Stimulated activated CD4-positive, alpha-beta T cell treated with anti-CD3 and anti-CD28 coated beads, Interleukin-4, amount 100 ng/mL, for 4 hours (primary cell): ENCODE measurements around the gene NUP188.
"Not testable (repeated sequence)": the region's sequence is repeated elsewhere in the genome, so short reads cannot be mapped to it uniquely, and the experiment has no call there.

Source experiments
- DNase-seq, 2 experiments: peaks; one replicate each; pipeline ENCODE4 v3.0.0-alpha.2; 2020

The NUP188 gene

DNA sequence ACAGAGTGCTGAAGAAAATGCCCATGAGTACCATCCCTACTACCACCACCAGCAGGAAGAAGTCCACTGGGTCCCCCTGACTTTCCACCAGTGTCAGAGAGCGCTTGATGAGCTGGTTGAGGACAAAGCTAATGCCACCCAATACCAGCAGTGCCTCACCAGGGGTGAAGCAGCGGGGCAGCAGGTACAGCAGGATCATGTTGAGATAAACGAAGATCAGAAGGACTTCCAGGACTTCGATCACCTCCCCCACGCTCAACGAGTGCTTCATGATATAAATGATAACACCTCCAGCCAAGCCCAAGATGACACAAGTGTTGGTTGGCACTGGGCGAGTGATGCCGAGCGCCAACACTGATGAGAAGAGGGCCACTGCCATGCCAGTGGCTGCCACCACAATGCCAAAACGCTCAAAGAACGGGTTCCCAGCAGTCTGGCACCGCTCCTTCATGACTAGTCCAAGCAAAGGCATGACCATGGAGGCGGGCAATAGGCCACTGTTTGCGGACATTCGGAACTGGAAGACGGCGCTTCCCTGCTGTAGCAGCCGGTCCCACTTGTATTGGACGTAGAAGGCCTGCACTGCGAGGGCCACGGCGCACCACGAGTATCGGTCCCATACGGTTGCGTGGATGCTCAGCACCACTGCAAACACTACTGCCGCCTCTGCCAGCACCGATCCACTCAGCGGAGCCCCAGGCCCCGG, 775 bp upstream of the NUP188 start:
- DNase-seq = peak in 1 of 2 experiments; percentile 2

DNA sequence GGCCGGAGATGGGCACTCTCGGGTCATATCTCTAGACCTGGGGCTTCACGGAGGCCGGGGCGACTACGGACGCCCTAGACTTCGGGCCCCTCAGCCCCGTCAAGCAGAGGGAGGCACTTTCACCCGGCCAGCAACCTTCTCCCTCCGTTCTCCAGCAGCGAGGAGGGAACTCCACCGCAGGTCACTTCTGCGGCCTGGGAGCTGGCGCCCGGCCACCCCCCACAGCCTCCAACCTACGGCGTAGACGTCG, 297 bp upstream of the NUP188 start:
- DNase-seq = no peak

DNA sequence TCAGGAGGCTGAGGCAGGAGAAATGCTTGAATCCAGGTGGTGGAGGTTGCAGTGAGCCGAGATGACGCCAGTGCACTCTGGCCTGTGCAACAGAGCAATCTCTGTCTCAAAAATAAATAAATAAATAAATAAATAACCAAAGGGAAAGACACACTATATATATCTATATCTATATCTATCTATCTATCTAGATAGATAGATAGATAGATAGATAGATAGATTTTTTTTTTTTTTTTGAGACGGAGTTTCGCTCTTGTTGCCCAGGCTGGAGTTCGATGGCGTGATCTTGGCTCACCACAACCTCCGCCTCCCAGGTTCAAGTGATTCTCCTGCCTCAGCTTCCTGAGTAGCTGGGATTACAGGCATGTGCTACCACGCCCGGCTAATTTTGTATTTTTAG, 13.9 kb downstream of the NUP188 start:
- DNase-seq = not testable (repeated sequence)

DNA sequence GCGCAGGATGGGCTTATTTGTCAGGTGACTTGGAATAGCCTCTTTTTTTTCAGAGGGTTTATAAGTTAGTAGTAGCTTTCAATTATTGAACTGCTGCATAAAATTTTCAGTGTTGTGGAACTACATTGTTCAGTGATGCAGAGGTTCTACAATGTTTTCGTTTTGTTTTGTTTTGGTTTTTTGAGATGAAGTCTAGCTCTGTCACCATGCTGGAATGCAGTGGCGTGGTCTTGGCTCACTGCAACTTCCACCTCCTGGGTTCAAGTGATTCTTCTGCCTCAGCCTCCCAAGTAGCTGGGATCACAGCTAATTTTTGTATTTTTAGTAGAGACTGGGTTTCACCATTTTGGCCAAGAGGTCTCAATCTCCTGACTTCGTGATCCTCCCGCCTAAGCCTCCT, 22.0 kb downstream of the NUP188 start:
- no peak for DNase-seq

DNA sequence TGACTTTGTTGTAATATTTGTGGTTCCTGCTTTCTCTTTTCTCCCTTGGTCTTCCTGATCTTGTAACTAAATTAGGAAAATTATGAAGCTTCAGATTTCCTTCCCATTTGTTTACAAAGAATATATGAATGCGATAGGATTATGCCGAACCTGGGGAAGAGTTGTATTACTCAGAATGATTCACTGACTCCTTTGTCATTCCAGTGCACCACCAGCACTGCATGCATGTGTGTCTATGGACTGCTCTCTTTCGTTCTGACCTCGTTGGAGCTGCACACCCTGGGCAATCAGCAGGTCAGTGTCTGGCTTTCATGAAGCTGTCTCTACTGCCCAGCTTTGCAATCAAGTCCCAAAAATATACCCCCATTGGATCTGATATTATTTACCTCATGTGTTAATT, 25.5 kb downstream of the NUP188 start:
- no peak for DNase-seq

DNA sequence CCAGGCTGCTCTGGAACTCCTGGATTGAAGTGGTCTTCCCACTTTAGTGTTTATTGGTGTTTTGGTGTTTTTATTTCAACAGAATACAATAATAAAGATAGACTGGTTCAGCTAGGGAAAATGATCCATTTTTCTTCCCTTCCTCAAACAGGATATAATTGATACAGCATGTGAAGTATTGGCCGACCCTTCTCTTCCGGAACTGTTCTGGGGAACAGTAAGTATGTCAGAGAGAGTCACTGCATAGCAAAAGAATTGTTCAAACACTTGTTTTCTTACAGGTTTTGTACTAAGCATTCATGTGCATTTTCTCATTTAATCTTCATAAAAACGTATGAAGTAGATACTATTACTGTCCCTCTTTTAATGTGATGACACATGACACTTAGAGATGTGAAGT, 31.6 kb downstream of the NUP188 start:
- DNase-seq = no peak

DNA sequence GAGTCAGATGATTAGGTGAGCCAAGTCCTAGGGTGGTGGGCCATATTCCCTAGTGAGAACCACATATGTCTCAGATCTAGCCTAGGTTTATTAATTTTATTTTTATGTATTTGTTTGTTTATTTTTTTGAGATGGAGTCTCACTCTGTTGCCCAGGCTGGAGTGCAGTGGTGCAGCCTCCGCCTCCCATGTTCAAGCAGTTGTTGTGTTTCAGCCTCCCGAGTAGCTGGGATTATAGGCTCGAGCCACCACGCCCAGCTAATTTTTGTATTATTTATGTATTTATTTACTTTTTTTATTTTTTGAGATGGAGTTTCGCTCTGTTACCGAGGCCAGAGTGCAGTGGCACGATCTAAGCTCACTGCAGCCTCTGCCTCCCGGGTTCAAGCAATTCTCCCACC, 36.0 kb downstream of the NUP188 start:
- DNase-seq = no peak

DNA sequence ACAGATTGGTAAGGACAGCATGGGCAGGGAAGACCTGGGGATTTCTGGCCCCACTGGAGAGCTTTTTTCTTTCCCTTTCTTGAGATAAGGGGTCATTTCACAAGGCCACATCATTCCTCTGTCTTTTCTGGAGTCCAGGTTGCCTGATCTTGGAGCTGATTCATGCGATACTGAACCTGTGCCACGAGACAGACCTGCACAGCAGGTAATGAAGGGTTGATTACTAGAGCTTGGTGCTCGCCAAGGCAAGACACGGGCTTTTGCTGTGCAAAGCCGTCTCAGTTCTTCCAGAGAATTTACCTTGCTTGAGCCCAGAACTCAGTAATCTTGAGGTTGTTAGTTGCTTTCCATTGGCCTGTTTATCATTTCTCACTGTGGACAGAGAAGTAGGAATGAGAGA, 39.2 kb downstream of the NUP188 start:
- no peak for DNase-seq

DNA sequence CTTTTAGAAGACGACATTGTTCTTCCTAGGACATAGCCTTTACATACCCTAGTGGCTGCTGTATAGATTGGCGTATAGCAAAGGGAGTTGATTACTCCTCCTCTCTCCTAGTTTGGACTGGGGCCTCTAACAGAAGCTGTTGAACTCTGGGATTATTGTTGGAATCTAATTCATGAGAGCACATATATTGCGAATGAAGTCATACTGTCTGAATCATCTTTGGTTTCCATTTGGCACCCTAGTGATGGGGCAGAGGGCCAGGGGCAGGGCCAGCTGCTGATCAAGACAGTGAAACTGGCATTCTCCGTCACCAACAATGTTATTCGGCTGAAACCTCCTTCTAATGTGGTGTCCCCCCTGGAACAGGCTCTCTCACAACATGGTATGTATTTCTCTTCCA, 40.3 kb downstream of the NUP188 start:
- DNase-seq = no peak

DNA sequence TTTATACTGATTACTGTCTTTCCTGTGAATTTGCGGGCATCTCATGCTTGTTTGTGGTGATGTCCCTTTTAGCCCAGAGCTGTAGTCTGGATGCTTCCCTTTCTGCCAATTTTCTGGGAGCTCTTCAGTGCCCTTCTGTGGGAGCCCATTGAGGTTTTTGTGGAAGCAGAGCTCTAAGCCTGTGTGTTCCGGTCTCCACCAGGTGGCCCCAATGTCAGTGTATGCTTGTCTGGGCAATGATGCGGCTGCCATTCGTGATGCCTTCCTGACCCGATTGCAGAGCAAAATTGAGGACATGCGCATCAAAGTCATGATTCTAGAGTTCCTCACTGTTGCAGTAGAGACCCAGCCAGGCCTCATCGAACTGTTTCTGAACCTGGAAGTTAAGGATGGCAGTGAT, 45.5 kb downstream of the NUP188 start:
- DNase-seq = no peak

DNA sequence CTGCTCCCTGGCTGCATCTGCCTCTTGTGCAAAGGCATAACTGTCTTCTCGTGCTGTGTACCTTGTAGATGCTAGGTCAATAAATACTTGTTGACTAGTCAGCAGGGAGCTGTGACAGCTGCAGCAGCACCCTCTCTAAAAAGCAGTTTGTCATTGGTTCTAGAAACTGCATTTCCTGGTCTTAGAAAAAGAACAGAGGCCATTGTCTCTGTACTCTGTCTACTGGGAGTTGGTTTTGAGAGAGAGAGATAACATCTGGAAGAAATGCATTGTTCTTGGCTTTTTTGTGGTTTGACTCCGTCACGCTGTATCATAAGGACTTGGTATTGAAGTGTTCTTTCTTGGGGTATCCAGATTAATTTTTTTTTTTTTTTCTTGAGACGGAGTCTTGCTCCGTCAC, 48.3 kb downstream of the NUP188 start:
- DNase-seq = no peak

DNA sequence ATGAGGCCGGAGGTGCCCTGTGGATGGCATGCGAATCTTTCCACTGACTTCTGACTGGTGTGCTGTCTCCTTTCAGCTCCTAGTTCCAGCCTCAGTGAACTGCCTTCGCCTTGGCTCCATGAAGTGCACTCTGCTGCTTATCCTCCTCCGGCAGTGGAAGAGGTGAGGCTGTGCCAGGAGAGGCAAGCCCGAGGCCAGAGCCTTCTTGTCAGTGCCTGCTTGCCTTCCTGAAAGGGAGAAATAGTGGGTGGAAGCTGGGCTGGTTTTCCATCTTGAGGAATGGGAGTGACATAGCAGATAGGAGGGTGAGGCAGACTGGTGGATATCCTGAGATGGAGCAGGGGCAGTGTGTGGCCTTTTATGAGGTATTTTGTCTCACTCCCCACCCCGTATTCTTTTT, 51.0 kb downstream of the NUP188 start:
- no peak for DNase-seq

DNA sequence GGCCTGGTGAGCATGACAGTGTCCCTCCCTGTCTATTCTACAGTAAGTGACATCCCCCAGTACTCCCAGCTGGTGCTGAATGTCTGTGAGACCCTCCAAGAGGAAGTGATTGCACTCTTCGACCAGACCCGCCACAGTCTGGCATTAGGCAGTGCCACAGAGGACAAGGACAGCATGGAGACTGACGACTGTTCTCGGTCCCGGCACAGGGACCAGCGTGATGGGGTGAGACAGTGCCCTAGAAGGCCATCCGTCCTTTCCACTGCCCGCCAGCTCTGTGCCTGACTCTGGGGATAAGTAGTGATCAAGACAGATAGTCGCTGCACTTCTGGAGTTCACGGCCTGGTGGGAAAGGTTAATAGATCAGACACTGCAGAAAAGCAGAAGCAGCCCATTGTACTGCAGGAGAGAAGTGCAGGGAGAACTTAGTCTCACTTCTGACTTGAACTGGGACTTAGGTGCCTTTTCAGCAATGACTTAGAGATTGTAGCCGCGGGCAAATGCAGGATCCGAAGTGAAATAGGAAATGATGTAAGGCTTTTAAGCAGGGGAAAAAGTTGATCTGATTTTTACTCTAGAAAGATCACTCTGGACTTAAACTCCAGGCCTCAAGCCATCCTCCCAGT, 52.2 kb downstream of the NUP188 start:
- DNase-seq = no peak

DNA sequence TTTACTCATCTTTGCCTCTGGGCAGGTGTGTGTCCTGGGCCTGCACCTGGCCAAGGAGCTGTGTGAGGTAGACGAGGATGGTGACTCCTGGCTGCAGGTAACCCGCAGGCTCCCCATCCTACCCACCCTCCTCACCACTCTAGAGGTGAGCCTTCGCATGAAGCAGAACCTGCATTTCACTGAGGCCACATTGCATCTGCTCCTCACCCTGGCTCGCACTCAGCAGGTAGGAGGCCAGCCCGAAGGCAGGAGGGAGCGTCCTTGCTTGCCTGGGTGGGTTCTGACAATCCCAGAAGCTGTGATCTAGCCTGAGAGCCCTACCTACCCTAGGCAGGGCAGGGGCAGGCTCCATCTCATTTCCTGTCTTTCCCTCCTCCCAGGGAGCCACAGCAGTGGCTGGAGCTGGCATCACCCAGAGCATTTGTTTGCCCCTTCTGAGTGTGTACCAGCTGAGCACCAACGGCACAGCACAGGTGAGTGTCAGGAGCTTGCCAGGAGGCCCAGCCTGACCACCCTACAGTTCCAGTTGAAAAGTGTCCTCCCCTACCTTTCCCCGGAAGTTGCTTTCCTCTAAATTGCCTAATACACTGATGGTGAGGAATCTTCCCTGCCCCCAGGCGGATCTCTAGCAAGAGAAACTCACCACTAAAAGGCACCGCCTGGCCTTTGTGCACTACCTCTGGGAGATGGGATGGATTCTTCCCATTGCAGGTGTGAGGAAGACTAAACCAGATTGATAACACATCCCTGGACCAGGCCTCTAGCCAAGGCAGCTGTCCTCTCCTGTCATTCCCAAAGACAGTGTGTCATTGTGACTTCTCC, 54.2 kb downstream of the NUP188 start:
- no peak for DNase-seq

DNA sequence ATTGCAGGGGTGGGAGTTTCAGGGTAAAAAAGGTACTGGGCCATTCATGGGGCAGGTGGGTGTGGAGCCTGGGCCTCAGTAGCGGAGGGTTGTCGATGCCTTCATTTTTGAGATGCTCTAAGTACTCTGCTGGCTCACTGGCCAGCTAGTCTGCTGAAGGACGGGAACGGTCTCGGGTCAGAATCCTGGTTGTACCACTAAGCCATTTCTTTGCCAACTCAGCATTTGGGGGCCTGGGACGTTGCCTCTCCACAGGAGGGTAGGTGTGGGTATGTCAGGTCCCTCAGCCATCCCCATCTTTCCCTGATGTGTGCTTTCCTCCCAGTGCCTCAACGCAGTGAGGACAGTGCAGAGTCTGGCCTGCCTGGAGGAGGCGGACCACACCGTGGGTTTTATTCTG, 55.5 kb downstream of the NUP188 start:
- no peak for DNase-seq

DNA sequence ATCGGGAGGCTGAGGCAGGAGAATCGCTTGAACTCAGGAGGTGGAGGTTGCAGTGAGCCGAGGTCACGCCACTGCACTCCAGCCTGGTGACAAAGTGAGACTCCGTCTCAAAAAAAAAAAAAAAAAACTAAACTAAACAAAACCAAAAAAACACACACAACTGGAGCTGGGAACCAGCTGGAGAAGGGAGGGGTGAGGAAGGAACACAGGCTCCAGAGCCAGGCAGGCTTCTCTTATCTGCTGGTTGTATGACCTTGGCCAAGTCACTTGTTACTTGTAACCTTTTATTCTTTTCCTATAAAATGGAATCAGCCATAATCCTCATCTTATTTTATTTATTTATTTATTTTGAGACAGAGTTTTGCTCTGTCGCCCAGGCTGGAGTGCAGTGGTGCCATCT, 56.7 kb downstream of the NUP188 start:
- DNase-seq = not testable (repeated sequence)

DNA sequence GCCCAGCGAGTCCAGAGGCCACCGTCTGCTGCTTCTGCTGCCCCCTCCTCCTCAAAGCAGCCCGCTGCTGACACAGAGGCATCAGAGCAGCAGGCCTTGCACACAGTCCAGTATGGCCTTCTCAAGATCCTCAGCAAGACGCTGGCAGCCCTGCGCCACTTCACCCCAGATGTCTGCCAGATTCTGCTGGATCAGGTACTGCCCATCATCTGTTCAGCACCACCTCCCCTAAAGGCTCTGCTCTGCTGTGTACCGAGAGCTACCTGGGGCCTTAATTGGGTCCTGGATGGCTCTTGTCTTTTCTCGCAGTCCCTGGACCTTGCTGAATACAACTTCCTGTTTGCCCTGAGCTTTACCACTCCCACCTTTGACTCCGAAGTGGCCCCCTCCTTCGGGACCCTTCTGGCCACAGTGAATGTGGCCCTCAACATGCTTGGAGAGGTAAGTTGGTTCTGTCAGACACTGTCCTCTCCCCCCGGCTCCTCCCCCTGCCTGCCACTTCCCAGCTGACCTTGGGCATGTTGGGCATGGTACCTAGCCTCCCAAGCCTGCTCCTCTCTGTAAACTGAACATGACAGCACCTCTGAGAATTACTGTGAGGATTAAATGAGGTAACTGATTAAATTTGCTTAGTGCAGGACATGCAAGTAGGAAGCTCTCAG, 58.0 kb downstream of the NUP188 start:
- no peak for DNase-seq

DNA sequence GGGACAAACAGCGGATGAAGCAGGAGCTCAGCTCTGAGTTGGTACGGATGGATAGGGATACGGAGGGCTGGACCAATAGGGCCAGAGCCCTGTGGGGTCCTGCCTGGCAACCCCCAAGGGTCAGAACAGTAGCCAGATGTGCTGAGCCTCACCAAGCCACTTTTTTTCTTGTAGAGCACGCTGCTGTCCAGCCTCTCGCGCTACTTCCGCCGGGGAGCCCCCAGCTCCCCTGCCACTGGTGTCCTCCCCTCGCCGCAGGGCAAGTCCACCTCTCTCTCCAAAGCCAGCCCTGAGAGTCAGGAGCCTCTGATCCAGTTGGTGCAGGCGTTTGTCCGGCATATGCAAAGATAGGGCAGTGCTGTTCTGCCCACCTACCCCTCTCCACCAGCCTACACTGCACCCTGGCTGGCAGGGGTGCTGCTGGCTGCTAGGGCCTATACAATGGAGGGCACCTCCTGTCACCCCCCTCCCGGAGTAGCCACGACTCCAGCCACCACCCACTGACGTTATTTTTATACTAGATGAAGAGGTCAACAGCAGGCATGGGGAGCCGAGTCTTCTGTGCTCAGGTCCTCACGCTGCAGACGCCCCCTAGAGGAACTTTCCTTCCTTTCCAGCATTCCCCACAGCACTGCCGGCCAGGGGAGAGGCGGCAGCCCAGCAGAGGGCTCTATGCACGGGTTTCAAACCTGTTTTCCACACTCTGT, 59.0 kb downstream of the NUP188 start:
- DNase-seq = peak; percentile 36

DNA sequence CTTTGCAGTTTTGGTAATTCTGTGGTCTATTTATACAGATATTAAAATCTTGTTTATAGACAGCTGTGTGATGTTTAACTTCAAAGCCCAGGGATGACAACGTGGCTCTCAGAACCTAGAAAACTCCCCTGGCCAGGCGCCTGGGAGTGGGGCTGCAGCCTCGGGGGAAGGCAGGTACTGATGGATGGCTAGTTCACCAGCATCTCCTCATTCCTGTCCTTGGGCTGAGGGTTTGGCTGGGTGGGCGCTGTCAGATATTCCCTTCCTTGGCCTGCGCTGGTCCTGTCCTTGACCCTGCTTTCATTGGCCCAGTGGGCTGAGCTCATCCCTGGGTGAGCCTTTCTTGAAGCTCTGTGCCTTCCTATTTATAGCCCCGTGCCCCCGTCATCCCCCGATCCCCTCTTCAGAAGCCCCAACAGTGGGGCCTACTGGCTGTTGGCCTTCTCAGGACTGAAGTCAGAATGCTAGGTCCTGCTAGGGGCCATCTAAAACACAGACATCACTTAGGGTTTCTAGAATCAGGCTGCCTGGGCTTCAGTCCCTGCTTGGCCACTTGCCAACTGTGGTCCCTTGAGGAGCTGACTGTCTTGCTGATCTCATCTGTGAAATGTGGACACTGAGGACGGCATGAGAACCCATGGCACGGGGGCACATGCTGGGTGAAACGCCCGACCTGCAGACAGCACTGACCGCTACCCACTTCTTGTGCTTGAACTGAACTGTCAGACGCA, 59.7 kb downstream of the NUP188 start:
- no peak for DNase-seq

DNA sequence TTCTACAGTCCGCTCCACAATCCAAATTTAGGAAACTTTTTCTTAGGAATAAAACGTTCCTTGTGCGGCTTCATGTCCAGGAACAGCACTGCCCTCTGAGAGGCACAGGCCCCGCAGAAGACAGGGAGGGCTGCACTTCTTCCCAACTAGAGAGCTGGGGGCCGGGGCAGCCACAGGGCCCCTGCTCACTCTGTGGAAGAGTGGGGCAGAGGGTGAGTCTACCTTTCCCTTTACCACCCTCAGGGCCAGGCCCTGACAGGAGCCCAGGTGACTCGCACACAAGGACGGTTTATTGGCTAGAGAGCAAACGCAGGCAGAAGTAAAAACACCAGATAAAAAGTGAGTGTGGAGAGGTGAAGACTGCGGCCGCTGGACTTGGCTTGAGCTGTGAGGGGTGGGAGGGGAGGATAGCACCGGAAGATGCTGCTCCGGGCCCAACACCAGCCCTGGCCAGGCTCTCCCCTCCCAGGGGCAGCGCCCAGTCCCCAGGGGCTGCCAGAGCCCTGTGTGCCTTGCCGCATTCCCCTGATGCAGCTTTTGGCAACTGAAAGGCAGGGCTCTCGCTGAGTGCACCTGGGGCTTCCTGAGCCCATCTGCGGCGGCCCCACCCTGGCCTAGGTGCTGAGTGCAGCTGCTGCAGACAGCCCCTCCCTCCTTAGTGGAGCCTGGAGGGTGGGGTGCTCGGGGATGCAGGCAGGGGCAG, 60.4 kb downstream of the NUP188 start:
- DNase-seq = no peak

DNA sequence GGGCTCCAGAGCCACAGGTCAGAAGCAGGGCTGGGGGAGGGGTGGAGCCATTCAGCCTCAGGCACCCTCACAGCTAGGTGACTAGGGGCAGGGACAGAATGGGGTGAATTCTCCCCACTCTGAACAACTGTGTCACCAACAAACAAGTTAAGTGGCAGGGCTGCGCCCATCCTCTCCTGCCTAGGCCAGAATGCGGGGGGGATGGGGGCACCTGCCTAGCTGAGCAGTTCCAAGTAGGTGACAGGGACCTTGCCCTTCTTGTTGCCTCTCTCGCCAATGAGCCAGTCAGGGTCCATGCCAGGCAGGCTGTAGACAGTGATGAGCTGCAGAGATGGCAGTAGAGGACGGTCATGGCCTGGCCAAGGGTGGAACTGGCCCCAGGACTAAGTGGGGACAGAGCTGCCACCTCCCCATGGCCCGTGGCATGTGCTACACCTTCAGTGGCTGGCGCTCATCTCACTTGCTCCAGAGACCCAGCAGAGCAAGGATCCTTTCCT, 61.0 kb downstream of the NUP188 start:
- no peak for DNase-seq
